Measurements from ENCODE around the gene DSP. TPM values are rescaled to one million over a fixed set of nuclear protein-coding genes. Genes with fewer than 3 reads are reported as not detected.

Gene DSP
- total RNA-seq, 1 experiment from 2014 or later: 109 TPM

DNA sequence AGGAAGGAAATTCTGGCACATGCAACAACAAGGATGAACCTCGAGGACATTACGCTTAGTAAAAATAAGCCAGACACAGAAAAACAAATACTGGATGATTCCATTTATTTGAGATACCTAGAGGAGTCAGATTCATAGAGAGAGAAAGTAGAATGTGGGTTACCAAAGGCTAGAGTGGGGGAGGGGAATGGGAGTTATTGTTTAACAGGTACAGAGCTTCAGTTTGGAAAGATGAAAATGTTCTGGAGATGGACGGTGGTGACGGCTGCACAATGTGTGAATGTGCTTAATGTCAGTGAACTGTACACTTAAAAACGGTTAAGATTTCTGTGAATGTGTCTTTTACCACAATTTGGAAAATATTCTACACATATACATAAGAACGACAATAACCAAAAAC lies 33.9 kb upstream of the DSP start:
- Histone ChIP-seq H3K4me2 (no peak overlapping the region), H3F3A (ENCODE audit: insufficient read depth, low read depth) (peaks cover 22% of the 10 kb centered on the region; the same call in 1 of the 2 replicates), H3K27ac (no peak overlapping the region), H3K27me3 (ENCODE audit: insufficient read depth, low read depth) (no peaks in the 10 kb centered on the region), H3K4me3 (no peak overlapping the region), H3K36me3 (ENCODE audit: low read depth) (no peaks in the 10 kb centered on the region), H3K9me2 (ENCODE audit: insufficient read depth) (no peaks in the 10 kb centered on the region), H3K9me3 (ENCODE audit: insufficient read depth, low read depth) (no peaks in the 10 kb centered on the region), H2AFZ (no peak overlapping the region), H4K20me1 (ENCODE audit: insufficient read depth) (no peaks in the 10 kb centered on the region), H3K4me1 (replicated peaks; ENCODE audit: insufficient read depth) (peaks cover 20% of the 10 kb centered on the region), H3K79me2 (ENCODE audit: low read depth) (no peaks in the 10 kb centered on the region)
- TF ChIP-seq EZH2 (IDR thresholded peaks at IDR 0.05; ENCODE audit: low read depth): no peak
- TF ChIP-seq, protein P1, sequence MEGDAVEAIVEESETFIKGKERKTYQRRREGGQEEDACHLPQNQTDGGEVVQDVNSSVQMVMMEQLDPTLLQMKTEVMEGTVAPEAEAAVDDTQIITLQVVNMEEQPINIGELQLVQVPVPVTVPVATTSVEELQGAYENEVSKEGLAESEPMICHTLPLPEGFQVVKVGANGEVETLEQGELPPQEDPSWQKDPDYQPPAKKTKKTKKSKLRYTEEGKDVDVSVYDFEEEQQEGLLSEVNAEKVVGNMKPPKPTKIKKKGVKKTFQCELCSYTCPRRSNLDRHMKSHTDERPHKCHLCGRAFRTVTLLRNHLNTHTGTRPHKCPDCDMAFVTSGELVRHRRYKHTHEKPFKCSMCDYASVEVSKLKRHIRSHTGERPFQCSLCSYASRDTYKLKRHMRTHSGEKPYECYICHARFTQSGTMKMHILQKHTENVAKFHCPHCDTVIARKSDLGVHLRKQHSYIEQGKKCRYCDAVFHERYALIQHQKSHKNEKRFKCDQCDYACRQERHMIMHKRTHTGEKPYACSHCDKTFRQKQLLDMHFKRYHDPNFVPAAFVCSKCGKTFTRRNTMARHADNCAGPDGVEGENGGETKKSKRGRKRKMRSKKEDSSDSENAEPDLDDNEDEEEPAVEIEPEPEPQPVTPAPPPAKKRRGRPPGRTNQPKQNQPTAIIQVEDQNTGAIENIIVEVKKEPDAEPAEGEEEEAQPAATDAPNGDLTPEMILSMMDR (conservative IDR thresholded peaks at IDR 0.05): no peak
- BruUV-seq (replicated peaks): no TSS peak
- DNase-seq: no peak
- intact Hi-C loops (cut with micrococcal nuclease; ENCODE audit: unreplicated experiment): no loop called here
- POLR2A ChIA-PET (ENCODE audit: unreplicated experiment): no interaction called here
- CTCF ChIA-PET: no interaction called here

DNA sequence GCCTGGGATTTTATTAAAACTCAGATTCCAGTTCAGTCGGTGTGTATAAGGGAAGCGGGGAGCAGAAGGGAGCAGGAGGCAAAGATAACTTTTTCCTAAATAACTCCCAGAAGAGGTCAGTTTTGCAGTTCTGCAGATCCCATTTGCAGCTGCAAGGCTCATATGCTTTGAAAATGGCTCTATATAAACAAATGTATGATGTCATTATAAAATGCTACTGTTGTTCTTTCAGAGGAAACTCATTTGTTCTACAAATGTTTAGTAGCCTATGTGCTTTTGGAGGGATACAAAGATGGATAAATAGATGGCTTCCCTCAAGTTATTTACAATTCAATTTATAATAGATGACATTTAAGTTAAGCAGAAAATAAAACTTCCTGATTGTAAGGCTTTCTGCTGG lies 29.2 kb upstream of the DSP start:
- intact Hi-C loops (cut with micrococcal nuclease; ENCODE audit: unreplicated experiment): no loop called here
- Histone ChIP-seq H3K4me3 (no peak overlapping the region), H2AFZ (no peak overlapping the region), H3K36me3 (ENCODE audit: low read depth) (no peaks in the 10 kb centered on the region), H3K9me3 (ENCODE audit: insufficient read depth, low read depth) (no peaks in the 10 kb centered on the region), H4K20me1 (ENCODE audit: insufficient read depth) (no peaks in the 10 kb centered on the region), H3K4me2 (no peak overlapping the region), H3K27me3 (ENCODE audit: insufficient read depth, low read depth) (no peaks in the 10 kb centered on the region), H3K79me2 (ENCODE audit: low read depth) (no peaks in the 10 kb centered on the region), H3K9me2 (ENCODE audit: insufficient read depth) (no peaks in the 10 kb centered on the region), H3K4me1 (replicated peaks; ENCODE audit: insufficient read depth) (no peaks in the 10 kb centered on the region), H3K27ac (no peak overlapping the region), H3F3A (ENCODE audit: insufficient read depth, low read depth) (no peaks in the 10 kb centered on the region)
- no peak for DNase-seq
- no TSS peak for BruUV-seq (replicated peaks)
- ChIA-PET POLR2A (ENCODE audit: unreplicated experiment) (no interaction called here), CTCF (no interaction called here)
- no peak for TF ChIP-seq EZH2 (IDR thresholded peaks at IDR 0.05; ENCODE audit: low read depth)
- TF ChIP-seq, protein P1 (conservative IDR thresholded peaks at IDR 0.05): no peak

DNA sequence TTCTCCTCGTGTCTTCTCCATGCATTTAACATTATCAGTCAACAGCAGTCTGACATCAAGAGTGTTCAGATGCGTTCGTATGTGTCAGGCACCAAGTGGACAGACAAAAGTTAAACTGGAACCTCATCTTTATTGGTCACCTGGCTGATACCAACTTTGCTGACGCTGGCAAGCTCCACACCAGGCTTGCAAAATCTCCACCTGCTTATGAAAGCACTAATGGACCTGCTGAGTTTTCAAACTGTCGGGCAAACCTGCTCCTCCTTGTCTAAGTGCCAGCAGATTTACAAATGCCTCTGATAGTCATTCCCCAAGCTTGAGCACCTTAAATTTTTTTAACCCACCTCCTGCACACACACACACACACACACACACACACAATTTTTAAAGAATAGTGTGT lies 27.9 kb upstream of the DSP start:
- no TSS peak for BruUV-seq (replicated peaks)
- Histone ChIP-seq H3K27me3 (ENCODE audit: insufficient read depth, low read depth) (no peaks in the 10 kb centered on the region), H3K79me2 (ENCODE audit: low read depth) (no peaks in the 10 kb centered on the region), H3K36me3 (ENCODE audit: low read depth) (no peaks in the 10 kb centered on the region), H3K4me2 (no peak overlapping the region), H3K9me3 (ENCODE audit: insufficient read depth, low read depth) (no peaks in the 10 kb centered on the region), H3F3A (ENCODE audit: insufficient read depth, low read depth) (no peaks in the 10 kb centered on the region), H3K4me1 (replicated peaks; ENCODE audit: insufficient read depth) (no peaks in the 10 kb centered on the region), H3K4me3 (no peak overlapping the region), H3K9me2 (ENCODE audit: insufficient read depth) (no peaks in the 10 kb centered on the region), H4K20me1 (ENCODE audit: insufficient read depth) (no peaks in the 10 kb centered on the region), H2AFZ (no peak overlapping the region), H3K27ac (no peak overlapping the region)
- no peak for DNase-seq
- intact Hi-C loops (cut with micrococcal nuclease; ENCODE audit: unreplicated experiment): no loop called here
- CTCF ChIA-PET: no interaction called here
- POLR2A ChIA-PET (ENCODE audit: unreplicated experiment): no interaction called here
- TF ChIP-seq EZH2 (IDR thresholded peaks at IDR 0.05; ENCODE audit: low read depth): no peak
- TF ChIP-seq, protein P1 (conservative IDR thresholded peaks at IDR 0.05): no peak
